ENCODE data around the gene ARHGEF1. TPM values are rescaled to one million over a fixed set of nuclear protein-coding genes. Genes with fewer than 3 reads are reported as not detected.

The ARHGEF1 gene
- total RNA-seq, 2 donors from 2014 or later = 57.1 to 65.6 TPM

DNA sequence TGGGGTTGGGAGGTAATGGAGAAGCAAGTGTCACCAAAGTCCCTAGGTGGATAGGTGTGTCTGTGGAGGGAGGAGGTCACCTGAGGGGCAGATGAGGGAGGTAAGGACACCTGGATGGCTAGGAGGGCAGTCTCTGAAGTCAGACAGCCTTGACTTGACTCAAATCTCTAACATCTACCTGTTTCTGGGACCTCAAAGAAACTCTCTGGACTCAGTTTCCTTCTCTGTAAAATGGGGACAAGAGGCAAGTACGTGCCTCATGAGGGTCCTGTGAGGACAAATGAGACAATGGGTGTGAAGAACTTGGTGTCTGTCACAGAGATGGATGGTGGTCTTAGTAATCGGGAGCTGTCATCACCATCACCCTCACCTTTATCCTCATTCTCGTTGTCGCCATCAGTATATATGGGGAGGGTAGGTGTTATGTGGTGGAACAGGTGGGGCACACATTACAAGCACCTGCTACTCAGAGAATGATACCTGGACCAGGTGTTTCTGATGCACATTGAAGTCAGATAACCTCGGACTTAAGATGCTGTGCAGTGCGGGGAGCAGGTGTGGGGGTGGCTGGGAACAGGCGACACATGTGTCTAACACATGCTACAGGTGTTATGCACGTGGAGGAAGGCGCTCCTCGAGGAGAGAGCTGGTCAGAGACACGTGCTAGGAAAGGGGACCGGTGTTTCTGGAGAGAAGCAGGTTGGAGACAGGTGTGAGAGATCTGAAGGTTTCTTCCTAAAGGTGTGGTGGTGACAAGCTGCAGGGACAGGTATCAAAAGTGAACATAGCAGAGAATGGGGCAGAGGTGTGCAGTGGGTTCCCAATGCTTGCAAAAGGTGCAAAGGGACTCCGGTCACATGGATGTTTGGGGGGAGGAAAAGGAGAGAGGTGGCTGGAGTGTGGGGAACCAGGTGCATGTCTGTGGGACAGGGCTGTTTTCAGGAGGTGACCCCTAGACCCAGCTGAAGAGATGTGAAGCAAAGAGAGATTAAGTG, 41.5 kb downstream of the ARHGEF1 start:
- Histone ChIP-seq H3K4me3 (no peak overlapping the region), H3K36me3 (no peaks in the 10 kb centered on the region), H3K27me3 (replicated peaks; ENCODE audit: insufficient read depth) (peaks cover 11% of the 10 kb centered on the region), H3K9me3 (no peaks in the 10 kb centered on the region), H3K4me1 (replicated peaks) (no peaks in the 10 kb centered on the region), H3K27ac (no peak overlapping the region)
- no peak for TF ChIP-seq POLR2A (IDR thresholded peaks at IDR 0.05)
- no peak for TF ChIP-seq POLR2AphosphoS5 (IDR thresholded peaks at IDR 0.05)
- TF ChIP-seq CTCF (IDR thresholded peaks at IDR 0.05) = no peak
- intact Hi-C loops (cut with DNase I) = no loop called here
- DNase-seq (ENCODE audit: low spot score) = no peak
- WGBS = 38% methylated on average over 13 of the region's 13 CpGs

DNA sequence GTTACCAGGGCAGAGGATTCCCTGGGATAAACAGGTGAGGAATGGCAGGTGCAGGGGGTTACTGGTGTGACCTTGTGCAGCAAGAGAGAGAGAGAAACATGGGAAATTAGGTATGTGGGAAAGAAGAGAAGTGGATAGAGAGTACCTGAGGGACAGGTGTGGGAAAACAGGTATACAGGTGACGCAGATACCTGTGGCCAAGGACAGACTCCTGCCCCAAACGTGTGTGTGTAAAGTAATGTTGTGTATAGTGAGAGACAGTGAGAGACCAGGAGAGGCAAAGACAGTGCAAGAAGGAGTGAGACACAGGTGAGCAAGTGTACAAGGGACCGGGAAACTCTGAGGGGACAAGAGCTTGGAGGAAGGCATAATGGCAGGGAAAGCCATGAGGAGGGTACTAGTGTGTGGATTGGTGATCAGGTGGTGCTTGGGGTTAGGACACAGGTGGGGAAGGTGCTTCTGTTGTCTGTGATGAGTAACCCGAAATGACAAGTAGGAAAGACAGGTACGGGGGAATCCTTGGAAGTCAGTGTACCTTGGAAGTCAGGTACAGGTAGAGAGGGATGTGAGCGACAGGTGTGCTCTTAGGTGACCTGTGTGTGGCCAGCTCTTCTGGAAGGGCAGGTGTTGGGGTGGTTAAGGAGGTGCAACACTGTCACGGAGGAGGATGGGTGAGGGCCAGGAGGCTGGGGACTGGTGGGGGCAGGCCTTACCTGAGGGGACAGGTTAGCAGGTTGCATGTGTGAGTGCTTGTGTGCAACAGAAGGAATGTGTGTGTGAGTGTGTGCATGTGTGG, 42.4 kb downstream of the ARHGEF1 start:
- peaks cover 17% of the 10 kb centered on the region for H3K27me3 ChIP-seq (replicated peaks; ENCODE audit: insufficient read depth)
- TF ChIP-seq CTCF (IDR thresholded peaks at IDR 0.05) = no peak
- TF ChIP-seq POLR2AphosphoS5 (IDR thresholded peaks at IDR 0.05) = no peak
- TF ChIP-seq POLR2A (IDR thresholded peaks at IDR 0.05) = no peak
- intact Hi-C loops (cut with DNase I) = no loop called here
- DNase-seq (ENCODE audit: low spot score) = no peak
- H3K4me1 ChIP-seq (replicated peaks) = no peaks in the 10 kb centered on the region
- no peak overlapping the region for H3K27ac ChIP-seq
- H3K9me3 ChIP-seq = no peaks in the 10 kb centered on the region
- WGBS = 51% methylated on average over 7 of the region's 7 CpGs
- H3K4me3 ChIP-seq = no peak overlapping the region
- no peaks in the 10 kb centered on the region for H3K36me3 ChIP-seq

GRCh38 chr19:41926028-41926762, 43.2 kb downstream of the ARHGEF1 start:
- H3K36me3 ChIP-seq = no peaks in the 10 kb centered on the region
- WGBS = 45% methylated on average over 20 of the region's 27 CpGs
- no peak overlapping the region for H3K27ac ChIP-seq
- no peaks in the 10 kb centered on the region for H3K9me3 ChIP-seq
- no peak for TF ChIP-seq POLR2A (IDR thresholded peaks at IDR 0.05)
- no peaks in the 10 kb centered on the region for H3K4me1 ChIP-seq (replicated peaks)
- peaks cover 17% of the 10 kb centered on the region for H3K27me3 ChIP-seq (replicated peaks; ENCODE audit: insufficient read depth)
- H3K4me3 ChIP-seq = no peak overlapping the region
- intact Hi-C loops (cut with DNase I) = no loop called here
- DNase-seq (ENCODE audit: low spot score) = no peak

- Histone ChIP-seq H3K36me3 (no peaks in the 10 kb centered on the region), H3K4me1 (replicated peaks) (no peaks in the 10 kb centered on the region), H3K27me3 (replicated peaks; ENCODE audit: insufficient read depth) (peaks cover 12% of the 10 kb centered on the region), H3K9me3 (no peaks in the 10 kb centered on the region), H3K4me3 (no peak overlapping the region), H3K27ac (no peak overlapping the region)
- DNase-seq (ENCODE audit: low spot score) = no peak
- no peak for TF ChIP-seq POLR2A (IDR thresholded peaks at IDR 0.05)
- TF ChIP-seq POLR2AphosphoS5 (IDR thresholded peaks at IDR 0.05) = no peak
- TF ChIP-seq CTCF (IDR thresholded peaks at IDR 0.05) = no peak
- 74% methylated on average over 16 of the region's 16 CpGs for WGBS
- intact Hi-C loops (cut with DNase I) = no loop called here
Observed at GRCh38 chr19:41926763-41927496, 43.9 kb downstream of the ARHGEF1 start.

Measured in prostate gland (tissue), 2 donors.